ENCODE measurements around the gene ZNF69.
A peak's percentile ranks its signal among the peaks of the same experiment; 100 is the strongest.
"Not testable (repeated sequence)": the region's sequence is repeated elsewhere in the genome, so short reads cannot be mapped to it uniquely, and the experiment has no call there.

The ZNF69 gene

GRCh38 chr19:11927227-11927626, 39.6 kb downstream of the ZNF69 start:
- DNase-seq (ENCODE audit: low read depth), result no peak
- TF ChIP-seq CTCF (conservative IDR thresholded peaks at IDR 0.05; ENCODE audit: low read depth, low read length), result no peak
- H3K4me3 ChIP-seq (ENCODE audit: low read depth, low read length), result no peak overlapping the region

- DNase-seq (ENCODE audit: low read depth), result peak; percentile 65
- H3K4me3 ChIP-seq (ENCODE audit: low read depth, low read length), result no peak overlapping the region
- TF ChIP-seq CTCF (conservative IDR thresholded peaks at IDR 0.05; ENCODE audit: low read depth, low read length), result no peak
Measured at GRCh38 chr19:11931051-11931450, 43.5 kb downstream of the ZNF69 start.

GRCh38 chr19:11931513-11931912, 43.9 kb downstream of the ZNF69 start:
- no peak for DNase-seq (ENCODE audit: low read depth)
- no peak for TF ChIP-seq CTCF (conservative IDR thresholded peaks at IDR 0.05; ENCODE audit: low read depth, low read length)
- no peak overlapping the region for H3K4me3 ChIP-seq (ENCODE audit: low read depth, low read length)

GRCh38 chr19:11935829-11936228, 48.2 kb downstream of the ZNF69 start:
- not testable (repeated sequence) for DNase-seq (ENCODE audit: low read depth); H3K4me3 ChIP-seq (ENCODE audit: low read depth, low read length)

GRCh38 chr19:11938383-11938782, 50.8 kb downstream of the ZNF69 start:
- not testable (repeated sequence) for DNase-seq (ENCODE audit: low read depth); H3K4me3 ChIP-seq (ENCODE audit: low read depth, low read length)

- DNase-seq (ENCODE audit: low read depth); H3K4me3 ChIP-seq (ENCODE audit: low read depth, low read length): not testable (repeated sequence)
Measured at GRCh38 chr19:11941361-11941887, 53.8 kb downstream of the ZNF69 start.

GRCh38 chr19:11942008-11942842, 54.6 kb downstream of the ZNF69 start:
- no peak for TF ChIP-seq CTCF (conservative IDR thresholded peaks at IDR 0.05; ENCODE audit: low read depth, low read length)
- DNase-seq (ENCODE audit: low read depth), result no peak
- H3K4me3 ChIP-seq (ENCODE audit: low read depth, low read length), result no peak overlapping the region

- H3K4me3 ChIP-seq (ENCODE audit: low read depth, low read length), result no peak overlapping the region
- TF ChIP-seq CTCF (conservative IDR thresholded peaks at IDR 0.05; ENCODE audit: low read depth, low read length), result no peak
- DNase-seq (ENCODE audit: low read depth), result no peak
Measured at GRCh38 chr19:11942843-11943108, 55.2 kb downstream of the ZNF69 start.
